Ureter (tissue), 1 donor: ENCODE measurements around the gene OTUB2. TPM values are rescaled to one million over a fixed set of nuclear protein-coding genes. Genes with fewer than 3 reads are reported as not detected.
A peak's percentile ranks its signal among the peaks of the same experiment; 100 is the strongest.

ENCODE experiments used
- DNase-seq: peaks from one replicate; pipeline ENCODE4 v3.0.0-alpha.2; 2020; ENCODE audit warnings: low spot score
- total RNA-seq: library from RNA; stranded (reverse); gene quantifications from one replicate; pipeline ENCODE4 v1.2.4, GENCODE V29; 2023
- donor health status: DM: yes; HTN: yes; CAD: no.

Gene OTUB2
- 1.6 TPM for total RNA-seq

DNA sequence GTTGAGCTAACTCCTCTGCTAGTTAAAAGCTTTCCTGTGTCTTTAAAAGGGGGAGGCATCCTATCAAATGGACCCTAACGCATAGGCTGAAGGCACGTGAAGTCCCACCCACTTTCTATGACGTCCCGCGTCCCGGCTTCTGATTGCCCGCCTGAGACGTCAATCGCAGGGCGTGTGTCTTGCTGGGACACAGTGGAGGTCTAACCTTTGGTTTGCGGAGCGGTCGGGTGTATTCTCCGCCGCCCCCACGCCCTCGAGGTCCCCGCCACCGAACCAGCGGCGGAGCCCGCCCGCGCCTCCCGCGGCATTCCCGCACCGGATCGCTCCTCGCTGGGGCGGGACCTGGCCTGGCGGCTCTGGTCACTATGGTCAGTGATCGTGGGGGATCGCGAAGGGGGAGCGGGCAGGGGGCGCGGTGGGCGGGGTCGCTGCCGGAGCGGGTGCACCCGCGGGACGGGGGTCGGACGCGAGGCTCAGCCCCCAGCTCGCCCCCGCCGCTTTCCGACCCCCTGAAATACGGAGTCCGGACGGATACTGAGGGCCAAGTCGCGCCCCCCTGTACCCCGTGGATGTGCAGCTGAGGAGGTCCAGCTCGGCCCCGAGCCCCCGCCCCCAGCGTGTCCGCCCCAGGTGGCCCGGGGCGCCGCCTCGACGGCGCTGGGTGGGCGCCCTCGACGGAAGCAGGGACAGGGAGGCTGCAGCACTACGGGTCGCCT, at the start of gene OTUB2:
Gene OTUB2 (plus strand): TSS at position 168 of the 716 bp plus-strand sequence. CDS start 198 bp downstream, at position 366.
- peak; percentile 99 for DNase-seq

DNA sequence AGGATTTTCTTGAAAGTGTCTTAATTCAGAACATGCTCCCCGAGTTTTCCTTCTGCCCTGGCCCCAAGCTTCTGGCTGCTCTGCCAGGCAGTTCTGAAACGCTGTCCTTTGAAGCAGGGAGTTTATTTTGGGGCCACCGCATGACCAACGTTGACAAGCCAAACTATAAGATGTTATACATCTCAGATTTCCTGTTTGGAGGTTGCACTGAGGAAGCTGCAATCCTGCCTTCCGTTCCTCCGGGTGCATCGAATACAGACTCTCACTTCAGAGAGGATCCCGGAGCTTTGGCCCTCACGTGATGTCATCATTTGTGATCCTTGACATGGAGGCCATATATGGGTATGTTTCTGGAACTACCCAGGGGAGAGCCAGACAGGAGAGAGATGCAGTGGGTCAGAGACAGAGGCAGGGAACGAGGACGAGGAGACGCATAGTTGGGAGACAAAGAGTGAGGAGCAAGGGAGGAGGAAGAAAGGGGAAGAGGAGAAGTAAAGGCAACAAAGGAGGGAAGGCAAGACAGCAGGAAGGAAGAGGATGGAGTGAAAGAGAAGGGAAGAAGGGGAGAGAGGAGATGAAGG, 49.6 kb upstream of the OTUB2 start, which contains the start of gene ASB2:
Gene ASB2 (minus strand): TSS at position 94 of the 581 bp plus-strand sequence. CDS start 12,031 bp downstream, outside the sequence.
- peak; percentile 67 for DNase-seq

DNA sequence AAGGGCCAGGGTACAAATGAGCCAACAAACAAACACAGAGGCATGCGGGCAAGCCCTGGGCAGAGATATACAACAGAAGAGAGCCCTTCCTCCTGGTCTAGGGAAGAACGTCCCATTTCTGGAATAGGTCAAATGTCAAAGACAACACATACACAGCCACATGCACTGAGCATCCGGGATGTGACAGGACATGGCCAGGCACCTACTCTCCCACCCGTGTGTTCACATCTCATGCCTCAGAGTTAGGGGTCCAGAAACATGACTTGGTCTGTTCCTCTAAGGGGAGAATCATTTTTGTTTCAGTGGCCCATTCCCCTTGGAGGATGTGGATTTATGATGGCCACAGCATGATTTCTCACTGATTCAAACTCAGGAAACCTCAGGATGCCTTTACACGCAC, 49.0 kb upstream of the OTUB2 start:
- DNase-seq, result no peak

DNA sequence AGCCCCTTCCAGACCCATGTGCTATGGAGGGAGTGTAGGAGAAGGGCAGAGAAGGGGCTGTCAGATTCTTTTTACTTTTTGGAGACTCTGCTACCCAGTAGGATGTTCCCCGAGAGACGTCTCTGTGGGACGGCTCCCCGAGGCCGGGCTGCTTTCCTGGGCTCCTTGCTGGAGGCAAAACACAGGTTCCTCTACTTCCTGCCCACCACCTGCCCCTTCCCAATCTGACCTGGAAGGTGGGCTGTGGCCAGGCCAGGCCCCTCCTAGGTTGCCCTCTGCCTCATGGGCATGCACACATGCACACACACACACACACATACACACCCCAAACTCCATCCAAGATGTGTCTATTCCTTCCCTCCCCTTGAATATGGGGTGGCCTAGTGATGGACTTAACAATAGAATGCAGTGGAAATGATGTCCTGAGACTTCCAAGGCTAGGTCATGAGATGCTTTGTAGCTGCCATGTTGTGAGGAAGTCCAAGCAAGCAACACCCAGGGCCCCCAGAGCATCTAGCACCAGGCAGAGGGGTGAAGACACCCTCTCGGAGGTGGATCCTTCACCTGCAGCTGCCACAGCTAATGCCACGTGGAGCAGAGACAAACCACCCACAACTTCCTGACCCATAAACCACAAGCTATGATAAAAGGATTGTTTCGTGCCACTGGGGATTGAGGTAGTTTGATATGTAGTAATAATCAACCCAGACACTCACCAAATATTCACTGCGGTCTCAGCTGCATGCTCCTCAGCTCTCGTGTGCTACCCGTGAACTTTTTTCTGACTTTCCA, 48.2 kb upstream of the OTUB2 start:
- DNase-seq, result no peak

DNA sequence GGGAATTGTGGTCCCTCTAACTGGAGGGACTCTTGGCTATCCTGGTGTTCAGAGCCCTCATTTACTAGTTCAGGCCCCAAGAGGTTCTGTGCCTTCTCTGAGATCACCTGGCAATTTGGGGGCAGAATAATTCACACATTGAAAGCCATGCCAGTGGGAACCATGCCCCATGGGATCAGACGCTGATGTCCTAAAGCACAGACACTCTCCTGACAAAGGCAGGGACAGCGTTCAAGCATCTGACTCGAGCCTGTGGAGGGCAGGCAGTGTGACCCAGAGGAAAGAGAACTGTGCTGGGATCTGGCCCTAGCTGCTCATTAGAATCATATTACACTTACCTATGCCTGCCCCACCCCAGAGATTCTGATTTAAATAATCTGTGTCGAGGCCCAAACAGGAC, 47.4 kb upstream of the OTUB2 start:
- no peak for DNase-seq

DNA sequence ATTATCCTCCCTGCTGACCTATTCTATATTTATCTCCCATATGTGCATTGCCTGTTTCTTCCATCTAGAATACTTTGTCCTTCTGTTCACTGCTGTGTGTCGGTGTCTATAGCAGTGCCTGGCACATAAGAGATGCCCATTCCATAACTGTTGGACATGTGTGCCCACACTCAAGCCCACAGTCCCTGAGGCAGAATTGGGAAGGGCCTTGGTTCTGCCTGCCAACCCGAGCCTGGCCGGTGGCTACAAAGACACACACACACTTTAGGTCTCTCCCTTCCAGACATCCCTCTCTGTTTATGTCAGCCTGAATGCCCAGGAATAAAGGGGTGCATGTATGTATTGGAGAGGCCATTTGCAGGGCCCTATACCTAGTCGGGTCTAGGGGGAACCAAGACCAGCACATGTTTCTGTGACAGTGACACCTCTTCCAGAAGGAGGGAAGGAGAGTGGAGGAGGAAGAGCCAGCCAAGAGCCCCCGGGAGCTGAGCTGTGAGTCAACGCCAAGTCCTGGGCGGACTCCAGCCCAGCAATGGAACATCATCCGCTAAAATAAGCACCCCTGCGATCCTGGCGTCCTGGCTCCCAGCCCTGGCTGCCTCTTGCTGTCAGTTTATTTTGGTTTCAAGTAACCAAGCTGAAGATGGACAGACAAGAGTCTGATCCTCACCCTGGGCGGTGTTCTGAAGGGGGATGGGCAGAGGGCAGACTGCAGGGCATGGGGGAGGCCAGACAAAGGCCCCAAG, 45.5 kb upstream of the OTUB2 start:
- peak; percentile 79 for DNase-seq

GRCh38 chr14:93981316-93982229, 44.6 kb upstream of the OTUB2 start:
- no peak for DNase-seq

DNA sequence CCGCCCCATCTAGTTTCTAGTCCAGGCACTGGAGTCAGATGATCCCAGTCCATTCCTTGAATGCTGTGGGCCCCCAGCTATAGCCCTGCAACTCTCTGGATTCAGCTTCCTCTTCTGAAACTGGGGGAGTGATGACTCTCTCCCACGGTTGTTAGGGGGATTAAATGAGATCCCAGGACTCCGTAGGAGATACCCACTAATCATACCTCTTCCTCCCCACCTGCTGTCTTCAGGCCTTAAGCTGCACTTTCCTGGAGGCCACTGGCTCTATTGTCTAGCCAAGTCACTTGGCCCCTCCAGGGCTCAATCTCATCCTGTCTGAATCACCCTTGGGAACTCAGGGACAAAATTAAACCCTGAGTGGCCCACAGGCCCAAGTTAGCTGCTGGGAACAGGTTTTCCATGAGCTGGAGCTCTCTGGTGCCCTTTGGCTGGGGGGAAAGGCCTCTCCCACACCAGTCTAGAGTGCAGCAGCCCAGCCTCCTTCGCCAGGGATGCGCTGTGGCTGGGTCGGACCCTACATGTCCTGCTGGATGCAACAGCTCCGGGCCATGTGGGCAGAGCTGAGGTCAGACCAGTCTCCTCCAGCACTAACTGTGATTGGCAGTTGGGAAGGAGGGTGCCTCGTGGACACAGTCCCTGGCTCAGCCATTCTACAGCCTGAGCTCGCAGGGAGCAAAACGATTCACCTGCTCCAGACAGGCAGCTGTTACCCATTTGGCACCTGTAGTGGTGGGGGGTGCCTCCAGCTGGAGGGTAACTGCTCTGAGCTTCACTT, 43.7 kb upstream of the OTUB2 start:
- DNase-seq, result no peak

DNA sequence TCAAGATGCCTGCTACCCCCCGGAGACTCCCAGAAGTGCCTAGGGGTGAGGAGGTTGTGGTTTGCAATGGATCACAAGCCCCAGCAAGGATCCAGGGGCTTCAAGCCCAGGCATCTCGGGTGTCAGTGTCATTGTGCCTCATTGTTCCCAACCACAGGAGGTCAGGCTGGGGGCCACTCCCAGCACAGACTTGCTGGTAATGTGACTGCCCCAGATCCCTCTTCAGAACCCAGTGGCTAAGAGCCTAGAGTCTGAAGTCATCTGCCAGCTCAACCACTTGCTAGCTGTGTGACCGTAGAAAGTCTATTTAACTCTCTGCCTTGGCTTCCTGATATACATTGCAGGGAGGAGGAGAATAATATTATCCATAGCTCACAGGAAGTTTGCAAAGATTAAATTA, 42.1 kb upstream of the OTUB2 start:
- DNase-seq, result no peak

DNA sequence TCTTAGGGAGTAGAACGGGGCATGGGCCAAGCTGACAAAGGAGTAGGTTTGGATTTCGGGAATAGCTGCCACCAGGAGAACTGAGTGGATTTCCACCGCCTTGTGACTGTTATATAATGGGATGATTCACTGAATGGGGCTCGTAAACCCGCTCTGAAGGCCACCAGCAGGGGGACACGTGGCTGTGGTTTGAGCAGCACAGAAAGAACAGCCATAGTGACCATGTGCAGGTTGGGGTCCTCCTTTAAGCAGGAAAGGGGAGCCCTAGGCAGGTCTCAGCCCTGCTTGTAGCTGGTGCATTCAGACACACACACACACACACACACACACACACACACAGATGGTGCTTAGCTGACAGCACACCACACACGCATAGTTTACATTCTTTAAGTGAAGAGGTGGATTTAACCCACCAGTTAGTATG, 41.1 kb upstream of the OTUB2 start:
- DNase-seq, result peak; percentile 63

- DNase-seq, result no peak
Observed at GRCh38 chr14:93986955-93987354, 39.2 kb upstream of the OTUB2 start.

- DNase-seq, result no peak
Observed at GRCh38 chr14:93987376-93987775, 38.8 kb upstream of the OTUB2 start.

- DNase-seq, result no peak
Observed at GRCh38 chr14:93987815-93988476, 38.2 kb upstream of the OTUB2 start.

GRCh38 chr14:93989939-93990338, 36.2 kb upstream of the OTUB2 start:
- DNase-seq, result no peak

DNA sequence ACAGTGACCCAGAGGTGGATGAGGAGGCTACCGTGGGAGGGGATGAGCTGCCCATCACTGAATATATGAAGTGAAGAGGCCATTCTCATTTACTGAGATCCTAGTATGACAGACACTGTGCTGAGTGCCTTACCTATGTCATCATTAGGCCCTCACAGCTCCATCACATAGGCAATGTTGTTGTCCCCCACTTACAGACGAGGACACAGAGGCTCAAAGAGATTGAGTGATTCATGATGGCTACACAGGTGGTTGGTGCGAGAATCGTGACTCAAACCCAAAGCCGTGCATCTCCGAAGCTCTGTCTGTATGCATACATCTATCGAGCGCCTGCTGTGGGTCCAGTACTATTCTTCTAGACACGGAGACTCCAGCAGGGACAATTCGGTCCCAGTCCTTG, 34.9 kb upstream of the OTUB2 start:
- no peak for DNase-seq

DNA sequence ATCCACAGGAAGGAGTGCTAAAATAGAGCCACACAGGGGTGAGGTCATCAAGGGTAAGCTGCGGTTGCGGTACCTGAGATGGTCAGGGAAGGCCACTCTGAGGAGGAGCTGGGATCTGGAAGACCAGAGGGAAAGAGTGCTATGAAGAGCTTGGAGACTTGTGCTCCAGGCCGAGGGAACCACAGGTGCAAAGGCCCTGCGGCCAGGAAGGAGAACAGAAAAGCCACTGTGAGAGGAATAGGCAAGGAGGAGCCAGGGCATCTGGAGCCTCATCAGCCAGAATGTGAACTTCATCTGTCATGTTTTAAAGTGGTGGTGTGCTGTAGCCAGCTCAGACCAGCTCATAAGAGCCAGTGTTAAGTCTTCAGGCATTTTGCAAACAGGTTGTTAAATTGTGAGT, 34.5 kb upstream of the OTUB2 start:
- no peak for DNase-seq

DNA sequence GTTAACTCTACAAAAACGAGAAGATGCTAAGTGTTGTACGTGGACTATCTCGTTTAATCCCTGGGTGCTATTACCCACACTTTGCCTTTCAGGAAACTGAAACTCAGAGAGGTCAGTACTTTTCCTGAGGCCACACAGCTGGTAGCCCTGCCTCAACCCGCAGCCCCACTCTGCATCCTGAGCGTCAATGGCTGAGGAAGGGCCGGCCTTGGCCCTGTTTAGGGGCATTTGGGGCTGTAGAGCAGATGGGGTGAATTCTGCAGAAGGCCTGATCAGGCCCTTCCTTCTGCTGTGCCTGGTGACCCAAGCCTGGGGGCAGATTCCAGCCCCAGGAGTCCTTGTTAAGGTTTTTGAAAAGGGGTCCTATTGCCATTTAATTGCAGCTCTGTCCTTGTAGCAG, 32.8 kb upstream of the OTUB2 start:
- DNase-seq, result no peak

DNA sequence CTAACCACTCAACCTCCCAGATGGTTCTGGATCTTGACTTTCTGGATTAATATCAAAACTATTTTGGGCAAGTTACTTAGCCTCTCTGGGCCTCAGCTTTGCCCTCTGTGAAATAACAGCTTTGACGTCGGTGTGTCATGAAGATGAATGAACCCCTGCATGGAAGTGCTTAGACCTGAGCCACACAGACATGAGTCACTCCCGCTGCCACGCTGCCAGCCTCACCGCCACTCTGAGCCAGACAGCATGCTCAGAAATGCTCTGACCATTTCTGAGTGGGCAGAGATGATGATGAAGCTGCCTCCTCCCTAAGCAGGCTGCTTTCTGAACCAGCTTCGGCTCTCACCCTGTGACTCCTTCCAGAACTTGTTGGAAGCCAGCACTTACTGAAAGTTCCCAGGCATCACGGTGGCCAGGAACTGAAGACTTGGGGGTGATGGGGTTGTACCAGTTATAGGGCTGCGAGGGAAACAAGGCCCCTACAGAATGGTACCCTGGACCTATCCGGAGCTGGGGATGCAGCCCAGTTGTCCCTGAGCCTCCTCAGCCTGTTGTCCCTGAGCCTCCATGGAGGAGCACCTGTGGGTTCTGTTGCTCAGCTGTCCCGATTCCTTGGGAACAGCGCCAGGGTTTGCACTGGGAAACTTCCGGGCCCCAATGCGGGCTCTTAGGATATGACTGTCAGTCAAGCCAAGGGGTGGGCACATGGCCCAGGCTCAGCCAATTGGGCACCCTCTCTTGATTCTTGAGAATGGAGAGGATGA, 31.0 kb upstream of the OTUB2 start:
- DNase-seq, result no peak
